NB4 (cell line): ENCODE data around the gene PHF21B.

Source experiments
- DNase-seq: peaks from one replicate; pipeline ENCODE4 v3.0.0; 2010; ENCODE audit warnings: low read depth
- H3K4me3 ChIP-seq: one replicate; pipeline ENCODE4 v1.5.1; 2011; ENCODE audit warnings: mild to moderate bottlenecking, low read depth, low read length, moderate library complexity
- MYC ChIP-seq: IDR thresholded peaks from 2 replicates; pipeline ENCODE4 v1.6.1; 2011; ENCODE audit warnings: low read depth, low read length
- POLR2A ChIP-seq: IDR thresholded peaks from 2 replicates; pipeline ENCODE4 v1.6.1; 2011; ENCODE audit warnings: mild to moderate bottlenecking; ENCODE audit not compliant: insufficient read length; ENCODE audit errors: extremely low read depth
- TF ChIP-seq, protein P1 (sequence below): IDR thresholded peaks from one replicate; pipeline ENCODE4 v1.5.1; 2012; ENCODE audit warnings: low read depth, low read length
- TF ChIP-seq, protein P2 (sequence below): IDR thresholded peaks from 2 replicates; pipeline ENCODE4 v1.6.1; 2011; ENCODE audit warnings: low read depth, low read length

The PHF21B gene

DNA sequence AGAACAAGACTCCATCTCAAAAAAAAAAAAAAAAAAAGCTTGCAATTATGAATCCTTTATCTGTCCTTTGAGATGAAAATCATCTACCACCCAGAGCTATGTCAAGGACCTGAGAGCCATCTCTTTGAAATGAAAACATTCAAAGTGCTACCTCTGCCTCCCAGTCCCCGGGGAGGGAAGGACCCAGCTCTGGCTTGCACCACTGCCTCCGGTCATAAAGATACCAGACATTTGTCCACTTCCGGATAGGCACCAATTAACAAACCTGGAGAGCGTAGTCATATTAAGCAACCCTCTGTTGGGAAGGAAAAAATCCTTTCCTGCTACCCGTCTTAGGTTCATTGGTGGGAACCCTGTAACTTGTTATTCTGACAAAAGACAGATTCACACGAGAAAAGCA, 158.9 kb downstream of the PHF21B start:
- no peak overlapping the region for H3K4me3 ChIP-seq
- DNase-seq, result peak; percentile 78
- TF ChIP-seq POLR2A (no peak), MYC (no peak)
- TF ChIP-seq, protein P1, sequence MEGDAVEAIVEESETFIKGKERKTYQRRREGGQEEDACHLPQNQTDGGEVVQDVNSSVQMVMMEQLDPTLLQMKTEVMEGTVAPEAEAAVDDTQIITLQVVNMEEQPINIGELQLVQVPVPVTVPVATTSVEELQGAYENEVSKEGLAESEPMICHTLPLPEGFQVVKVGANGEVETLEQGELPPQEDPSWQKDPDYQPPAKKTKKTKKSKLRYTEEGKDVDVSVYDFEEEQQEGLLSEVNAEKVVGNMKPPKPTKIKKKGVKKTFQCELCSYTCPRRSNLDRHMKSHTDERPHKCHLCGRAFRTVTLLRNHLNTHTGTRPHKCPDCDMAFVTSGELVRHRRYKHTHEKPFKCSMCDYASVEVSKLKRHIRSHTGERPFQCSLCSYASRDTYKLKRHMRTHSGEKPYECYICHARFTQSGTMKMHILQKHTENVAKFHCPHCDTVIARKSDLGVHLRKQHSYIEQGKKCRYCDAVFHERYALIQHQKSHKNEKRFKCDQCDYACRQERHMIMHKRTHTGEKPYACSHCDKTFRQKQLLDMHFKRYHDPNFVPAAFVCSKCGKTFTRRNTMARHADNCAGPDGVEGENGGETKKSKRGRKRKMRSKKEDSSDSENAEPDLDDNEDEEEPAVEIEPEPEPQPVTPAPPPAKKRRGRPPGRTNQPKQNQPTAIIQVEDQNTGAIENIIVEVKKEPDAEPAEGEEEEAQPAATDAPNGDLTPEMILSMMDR, result no peak
- TF ChIP-seq, protein P2, sequence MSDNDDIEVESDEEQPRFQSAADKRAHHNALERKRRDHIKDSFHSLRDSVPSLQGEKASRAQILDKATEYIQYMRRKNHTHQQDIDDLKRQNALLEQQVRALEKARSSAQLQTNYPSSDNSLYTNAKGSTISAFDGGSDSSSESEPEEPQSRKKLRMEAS, result no peak

DNA sequence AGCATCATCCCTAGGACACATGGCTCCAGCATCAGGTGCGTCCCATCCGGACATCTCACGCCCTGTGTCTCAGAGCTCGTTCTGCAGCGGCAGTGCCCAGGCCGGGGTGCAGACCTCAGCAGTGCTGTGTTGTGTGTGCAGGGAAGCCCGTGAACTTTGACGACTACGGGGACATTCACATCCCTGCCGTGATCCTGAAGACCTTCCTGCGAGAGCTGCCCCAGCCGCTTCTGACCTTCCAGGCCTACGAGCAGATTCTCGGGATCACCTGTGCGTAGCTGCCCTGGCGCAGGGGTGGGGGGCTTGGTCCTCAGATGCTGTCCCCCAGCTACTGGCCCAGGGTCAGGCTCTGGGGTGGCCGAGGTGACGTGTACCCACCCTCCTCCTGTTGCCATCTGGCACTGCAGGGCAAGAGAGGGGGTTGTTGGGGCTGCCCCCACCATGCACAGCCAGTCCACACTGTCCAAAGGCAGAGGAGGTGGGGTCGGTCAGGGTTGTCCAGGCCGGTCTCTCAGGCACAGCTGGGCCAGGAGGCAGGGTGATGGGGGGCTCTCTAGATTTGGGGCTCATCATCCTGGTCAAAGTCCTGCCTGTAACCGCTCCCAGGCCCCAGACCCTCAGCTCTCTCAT, 160.9 kb downstream of the PHF21B start:
- DNase-seq, result no peak
- no peak for TF ChIP-seq MYC
- TF ChIP-seq POLR2A, result no peak
- TF ChIP-seq, protein P1, result no peak
- TF ChIP-seq, protein P2, result no peak
- H3K4me3 ChIP-seq, result no peak overlapping the region

DNA sequence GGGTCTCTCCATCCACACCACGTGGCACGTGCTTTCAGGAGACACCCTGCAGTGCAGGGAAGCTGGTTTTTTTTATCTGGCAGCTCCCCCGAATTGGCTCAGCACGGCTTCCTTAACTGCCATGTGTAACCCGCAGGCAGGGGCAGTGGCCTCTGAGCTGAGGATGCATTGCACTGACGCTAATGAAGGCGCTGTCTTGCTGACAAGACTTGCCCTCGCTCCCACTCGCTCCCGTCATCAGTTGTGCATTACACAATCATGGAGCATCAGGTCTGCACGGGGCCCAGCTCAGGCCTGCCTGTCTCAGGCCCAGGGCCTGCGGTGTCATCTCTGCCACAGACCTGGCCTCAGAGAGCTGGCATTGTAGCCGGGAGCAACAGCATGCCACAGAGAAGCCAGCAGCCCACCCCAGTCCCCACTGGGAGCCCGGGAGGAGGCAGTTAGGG, 161.5 kb downstream of the PHF21B start:
- TF ChIP-seq MYC (peak; percentile 69), POLR2A (no peak)
- TF ChIP-seq, protein P2, result peak; percentile 92
- TF ChIP-seq, protein P1, result no peak
- H3K4me3 ChIP-seq, result no peak overlapping the region
- DNase-seq, result peak; percentile 92

DNA sequence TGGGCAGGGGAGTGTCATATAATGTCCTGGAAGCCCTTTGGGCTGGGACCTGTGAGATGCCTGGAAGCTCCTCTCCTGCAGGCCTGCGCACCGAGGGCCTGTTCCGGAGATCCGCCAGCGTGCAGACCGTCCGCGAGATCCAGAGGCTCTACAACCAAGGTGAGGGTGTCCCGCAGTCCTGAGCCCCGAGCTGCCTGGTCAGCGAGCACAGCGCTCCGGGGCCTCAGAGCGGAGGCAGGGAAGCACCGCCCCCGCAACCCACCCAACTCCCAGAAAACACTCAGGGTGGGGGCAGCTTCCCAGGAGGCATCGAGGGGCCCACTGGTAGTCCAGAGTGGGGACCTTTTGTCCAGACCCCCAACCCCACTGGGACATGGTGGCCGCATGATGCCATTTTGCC, 161.9 kb downstream of the PHF21B start:
- TF ChIP-seq POLR2A, result no peak
- TF ChIP-seq MYC, result no peak
- TF ChIP-seq, protein P2, result no peak
- TF ChIP-seq, protein P1, result no peak
- H3K4me3 ChIP-seq, result no peak overlapping the region
- no peak for DNase-seq

DNA sequence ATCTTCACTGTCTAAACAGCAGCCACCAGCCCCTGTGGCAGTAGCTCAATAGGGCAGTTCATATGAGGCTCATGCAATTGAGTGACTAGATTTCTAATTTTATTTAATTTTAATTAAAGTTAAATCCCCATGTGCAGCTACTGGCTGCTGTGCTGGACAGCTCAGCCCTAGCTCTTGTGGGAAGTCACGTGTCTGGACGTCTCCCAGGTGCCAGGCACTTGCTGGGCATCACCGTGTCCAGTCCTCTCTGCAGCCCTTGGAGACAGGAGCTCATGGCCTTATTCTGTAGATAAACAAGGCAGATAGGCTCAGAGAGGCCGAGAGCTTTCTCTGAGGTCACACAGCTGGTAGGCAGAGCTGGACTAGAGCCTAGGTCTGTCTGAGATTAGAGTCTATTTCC, 162.4 kb downstream of the PHF21B start:
- no peak for DNase-seq
- no peak for TF ChIP-seq MYC
- TF ChIP-seq, protein P2, result no peak
- no peak overlapping the region for H3K4me3 ChIP-seq

DNA sequence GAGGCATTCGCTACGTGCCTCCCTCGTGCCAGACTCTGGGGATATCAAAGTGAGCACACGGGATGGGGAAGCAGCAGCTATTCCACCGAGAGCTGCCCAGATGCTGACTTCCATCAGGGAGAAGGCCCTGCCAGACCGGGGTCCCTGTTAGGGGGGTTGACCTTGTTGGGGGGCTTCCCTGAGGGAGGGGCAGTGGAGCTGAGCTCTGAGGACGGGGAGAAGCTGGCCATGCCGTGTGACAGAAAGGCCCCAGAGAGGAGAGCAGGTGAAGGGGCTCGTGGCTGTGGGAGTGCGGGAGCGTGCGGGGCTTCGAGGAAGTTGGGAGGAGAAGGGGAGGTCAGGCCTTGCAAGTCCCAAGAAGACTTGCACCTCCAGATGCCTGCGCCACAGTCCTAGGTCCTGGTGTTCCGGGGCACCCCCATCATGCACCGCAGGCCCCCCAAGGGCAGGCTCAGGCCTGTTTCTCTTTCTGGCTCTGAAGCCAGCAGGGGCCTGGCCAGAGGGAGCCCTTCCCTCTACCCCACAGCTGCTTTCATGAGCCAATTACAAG, 163.0 kb downstream of the PHF21B start:
- no peak for TF ChIP-seq POLR2A
- TF ChIP-seq, protein P2, result no peak

More for the DNA sequence above, 163.0 kb downstream of the PHF21B start:
- no peak for DNase-seq
- H3K4me3 ChIP-seq, result no peak overlapping the region
